IMR-90 (cell line): ENCODE measurements around the gene TBC1D30. TPM values are rescaled to one million over a fixed set of nuclear protein-coding genes. Genes with fewer than 3 reads are reported as not detected.

ENCODE experiments used
- ATAC-seq: fragments of 200-7000 bp; cut with Tn5 transposase; 2 replicates; pipeline ENCODE4 v1.9.1; 2020; ENCODE audit warnings: low read depth, mild to moderate bottlenecking, moderate library complexity
- BruUV-seq: library from RNA; stranded (reverse); fragments of 400-500 nt; replicated peaks from 2 replicates; lab custom pipeline; 2021; lab: Mats Ljungman, UMichigan
- CTCF ChIA-PET: fragments of 300-600 bp; formaldehyde crosslinking; extraction: SDS; loops from one replicate; lab custom pipeline; 2021; ENCODE audit warnings: antibody characterized with exemption; lab: Yijun Ruan, JAX
- POLR2A ChIA-PET: fragments of 300-600 bp; sonication (Branson Sonifier 250); formaldehyde crosslinking; loops from one replicate; lab custom pipeline; 2022; ENCODE audit warnings: antibody characterized with exemption; ENCODE audit not compliant: unreplicated experiment; lab: Charles Lee
- DNase-seq: peaks from one replicate; pipeline ENCODE4 v3.0.0; 2013
- H2AFZ ChIP-seq: replicated peaks from 2 replicates; pipeline ENCODE3; 2013; ENCODE audit warnings: low read length, mild to moderate bottlenecking; ENCODE audit not compliant: poor library complexity
- H2AK5ac ChIP-seq: 2 replicates; pipeline ENCODE4 v1.6.1; 2013; ENCODE audit warnings: low read depth, low read length, inconsistent platforms
- H2AK9ac ChIP-seq: replicated peaks from 2 replicates; pipeline ENCODE3; 2013; ENCODE audit warnings: mild to moderate bottlenecking, low read depth, low read length, moderate library complexity; ENCODE audit not compliant: poor library complexity
- H2BK120ac ChIP-seq: 2 replicates; pipeline ENCODE4 v1.6.1; 2013; ENCODE audit warnings: low read depth, low read length, inconsistent platforms
- H2BK15ac ChIP-seq: 3 replicates; pipeline ENCODE4 v1.6.1; 2013; ENCODE audit warnings: low read depth, low read length, inconsistent platforms
- H2BK20ac ChIP-seq: 2 replicates; pipeline ENCODE4 v1.6.1; 2013; ENCODE audit warnings: low read depth, mild to moderate bottlenecking, inconsistent platforms, low read length, moderate library complexity
- H2BK5ac ChIP-seq: 2 replicates; pipeline ENCODE4 v1.6.1; 2013; ENCODE audit warnings: mild to moderate bottlenecking, low read depth, low read length, inconsistent platforms; ENCODE audit not compliant: poor library complexity, severe bottlenecking
- H3K14ac ChIP-seq: replicated peaks from 2 replicates; pipeline ENCODE4 v1.6.1; 2013; ENCODE audit warnings: low read depth, low read length, inconsistent platforms
- H3K18ac ChIP-seq: 2 replicates; pipeline ENCODE4 v1.6.1; 2013; ENCODE audit warnings: low read depth, low read length, control low read depth
- H3K23ac ChIP-seq: 2 replicates; pipeline ENCODE4 v1.6.1; 2013; ENCODE audit warnings: low read depth, low read length, inconsistent platforms
- H3K27ac ChIP-seq: 2 replicates; pipeline ENCODE4 v1.5.1; 2013; ENCODE audit warnings: mild to moderate bottlenecking, control low read depth, low read length; ENCODE audit not compliant: insufficient read depth
- H3K27me3 ChIP-seq: 2 replicates; pipeline ENCODE4 v1.6.1; 2013; ENCODE audit warnings: low read length; ENCODE audit not compliant: control insufficient read depth, insufficient read depth
- H3K36me3 ChIP-seq: 2 replicates; pipeline ENCODE4 v1.6.1; 2013; ENCODE audit warnings: low read length, mixed read lengths; ENCODE audit not compliant: control insufficient read depth, insufficient read depth
- H3K4ac ChIP-seq: 2 replicates; pipeline ENCODE4 v1.6.1; 2013; ENCODE audit warnings: low read depth, low read length, inconsistent platforms
- H3K4me1 ChIP-seq: 2 replicates; pipeline ENCODE4 v1.6.1; 2013; ENCODE audit warnings: low read length, mixed read lengths; ENCODE audit not compliant: control insufficient read depth, insufficient read depth
- H3K4me2 ChIP-seq: 2 replicates; pipeline ENCODE4 v1.6.1; 2013; ENCODE audit warnings: low read depth, mild to moderate bottlenecking, control low read depth, low read length, moderate library complexity
- H3K4me3 ChIP-seq: 2 replicates; pipeline ENCODE4 v1.5.1; 2013; ENCODE audit warnings: low read depth, mild to moderate bottlenecking, control low read depth, low read length, moderate library complexity; ENCODE audit not compliant: insufficient read depth
- H3K56ac ChIP-seq: 2 replicates; pipeline ENCODE4 v1.6.1; 2013; ENCODE audit warnings: low read length, inconsistent platforms; ENCODE audit not compliant: insufficient read depth; ENCODE audit errors: extremely low read depth
- H3K79me1 ChIP-seq, 2 experiments: 2 replicates each; pipeline ENCODE4 v1.6.1; 2013; ENCODE audit warnings: low read length in 2 of 2, inconsistent platforms in 1 of 2, low read depth in 1 of 2
- H3K9ac ChIP-seq: 2 replicates; pipeline ENCODE4 v1.6.1; 2013; ENCODE audit warnings: low read depth, low read length, control low read depth
- H3K9me1 ChIP-seq: 2 replicates; pipeline ENCODE4 v1.6.1; 2013; ENCODE audit warnings: low read length, inconsistent platforms; ENCODE audit not compliant: insufficient read depth
- H3K9me3 ChIP-seq: 2 replicates; pipeline ENCODE4 v1.6.1; 2013; ENCODE audit warnings: low read length; ENCODE audit not compliant: control insufficient read depth, insufficient read depth
- H4K20me1 ChIP-seq: 2 replicates; pipeline ENCODE4 v1.6.1; 2013; ENCODE audit warnings: low read length, inconsistent platforms; ENCODE audit not compliant: insufficient read depth
- H4K5ac ChIP-seq: 2 replicates; pipeline ENCODE4 v1.6.1; 2013; ENCODE audit warnings: mild to moderate bottlenecking, low read depth, low read length, control low read depth
- H4K8ac ChIP-seq, 2 experiments: 2 replicates each; pipeline ENCODE4 v1.6.1; 2013; ENCODE audit warnings: low read depth in 2 of 2, low read length in 2 of 2, control low read depth in 1 of 2, inconsistent platforms in 1 of 2
- H4K91ac ChIP-seq: 2 replicates; pipeline ENCODE4 v1.6.1; 2013; ENCODE audit warnings: low read depth, low read length, inconsistent platforms; ENCODE audit not compliant: insufficient read depth
- MAZ ChIP-seq: IDR thresholded peaks from 2 replicates; pipeline ENCODE4 v1.6.1; 2012; ENCODE audit warnings: low read depth, mild to moderate bottlenecking, low read length, improper control_type of control experiment, moderate library complexity, borderline replicate concordance
- MXI1 ChIP-seq: IDR thresholded peaks from 2 replicates; pipeline ENCODE4 v1.6.1; 2012; ENCODE audit warnings: low read depth, mild to moderate bottlenecking, low read length, moderate library complexity, borderline replicate concordance
- RAD21 ChIP-seq: IDR thresholded peaks from 2 replicates; pipeline ENCODE4 v1.6.1; 2012; ENCODE audit warnings: low read length, improper control_type of control experiment
- WGBS, 2 experiments: methylation state at CpG; one replicate each; pipeline versions ENCODE4 v1.1.5 to v1.1.7; 2013; ENCODE audit warnings: missing lambda C conversion rate in 2 of 2; ENCODE audit not compliant: insufficient read length in 1 of 2; ENCODE audit errors: extremely low coverage in 2 of 2; 5-methylcytosine and 5-hydroxymethylcytosine counted together
- dilution Hi-C: fragments of 300-500 bp; cut with HindIII; formaldehyde crosslinking; loops from one replicate; pipeline ENCODE4 v1.14.3; 2018; ENCODE audit warnings: low sequenced_read_pairs; ENCODE audit not compliant: unreplicated experiment
- in situ Hi-C: fragments of 300-500 bp; cut with MboI; formaldehyde crosslinking; loops from 3 replicates; pipeline ENCODE4 v1.14.3; 2019; ENCODE audit warnings: low sequenced_read_pairs, inconsistent platforms, mixed read lengths
- intact Hi-C: fragments of 100-400 bp; cut with micrococcal nuclease; formaldehyde crosslinking; loops from 2 replicates; pipeline ENCODE4 v1.10.0; 2022
- polyA plus RNA-seq, 3 experiments: library from polyadenylated mRNA; depleted of rRNA; stranded (reverse); fragments of >200 nt; gene quantifications; 2 replicates each; pipeline ENCODE4 v1.2.3, GENCODE V29; 2012; ENCODE audit warnings: low replicate concordance in 1 of 3
- total RNA-seq: library from RNA; depleted of rRNA; stranded (reverse); fragments of >200 nt; gene quantifications from 2 replicates; pipeline ENCODE4 v1.2.3, GENCODE V29; 2012

TBC1D30 gene
- total and polyA plus RNA-seq, 2 of the 4 experiments (the other 2 are of a cell fraction), result 0.18 to 0.24 TPM

DNA sequence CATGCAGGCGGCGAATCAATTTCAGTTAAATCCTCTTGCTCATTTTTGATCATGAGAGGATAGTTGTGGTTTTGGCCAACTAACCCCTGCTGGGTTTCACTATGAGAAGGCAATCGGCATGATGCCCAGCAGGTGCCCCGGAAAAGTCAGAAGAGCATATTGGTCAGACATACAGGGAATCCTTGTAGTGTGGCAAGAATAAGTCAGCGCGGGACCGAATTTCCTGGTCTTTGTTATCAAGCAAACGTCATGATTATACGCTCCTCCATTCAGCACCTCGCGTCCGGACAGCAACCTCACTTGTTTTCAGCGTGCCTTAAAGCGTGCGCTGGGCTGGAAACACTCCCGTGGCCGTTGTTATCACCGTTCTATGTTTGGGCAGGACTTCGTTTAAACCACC, 1.8 kb downstream of the TBC1D30 start:
- BruUV-seq, result no TSS peak
- Histone ChIP-seq H3K18ac (no peak overlapping the region), H2BK120ac (no peak overlapping the region), H3K36me3 (no peaks in the 10 kb centered on the region), H4K91ac (no peak overlapping the region), H3K9me3 (no peaks in the 10 kb centered on the region; the same call in none of the 2 replicates), H3K4me1 (no peaks in the 10 kb centered on the region), H3K4me2 (no peak overlapping the region), H3K27me3 (peaks cover 40% of the 10 kb centered on the region), H3K23ac (no peak overlapping the region), H3K27ac (no peak overlapping the region), H3K4me3 (no peak overlapping the region), H3K56ac (no peak overlapping the region), H2AK5ac (no peak overlapping the region), H2AFZ (no peak overlapping the region), H2AK9ac (no peak overlapping the region), H3K9me1 (no peaks in the 10 kb centered on the region), H3K4ac (no peak overlapping the region), H4K8ac (no peak overlapping the region), H4K5ac (no peak overlapping the region), H3K14ac (no peak overlapping the region), H3K9ac (no peak overlapping the region), H2BK20ac (no peak overlapping the region), H2BK15ac (no peak overlapping the region), H3K79me1 (no peaks in the 10 kb centered on the region), H2BK5ac (no peak overlapping the region), H4K20me1 (no peaks in the 10 kb centered on the region)
- ATAC-seq, result peak; percentile 55; the same call in 1 of the 2 replicates
- intact Hi-C loops (no loop called here), in situ Hi-C loops (no loop called here), dilution Hi-C loops (no loop called here)
- ChIA-PET CTCF (no interaction called here), POLR2A (no interaction called here)
- DNase-seq, result peak; percentile 45
- 15% methylated on average over 11 of the region's 19 CpGs; no CpG with 5 or more reads in 1 of the 2 experiments for WGBS, 2 experiments
- TF ChIP-seq RAD21, result no peak
- no peak for TF ChIP-seq MAZ
- TF ChIP-seq MXI1, result peak; percentile 83; the same call in 1 of the 2 replicates
